PC-3 (cell line): Measurements from ENCODE around the gene ATP11C. TPM values are rescaled to one million over a fixed set of nuclear protein-coding genes. Genes with fewer than 3 reads are reported as not detected.

Experiments
- ATAC-seq: fragments of 200-7000 bp; cut with Tn5 transposase; 2 replicates; pipeline ENCODE4 v1.9.1; 2020; ENCODE audit warnings: mild to moderate bottlenecking, moderate library complexity
- BruUV-seq: library from RNA; stranded (reverse); fragments of 400-500 nt; replicated peaks from 2 replicates; lab custom pipeline; 2021; lab: Mats Ljungman, UMichigan
- CTCF ChIA-PET: fragments of 300-600 bp; sonication (Branson Sonifier 250); formaldehyde crosslinking; loops from one replicate; lab custom pipeline; 2022; ENCODE audit warnings: antibody characterized with exemption; lab: Charles Lee
- POLR2A ChIA-PET: fragments of 300-600 bp; sonication (Branson Sonifier 250); formaldehyde crosslinking; loops from one replicate; lab custom pipeline; 2022; ENCODE audit warnings: antibody characterized with exemption; ENCODE audit not compliant: unreplicated experiment; lab: Charles Lee
- DNase-seq: peaks from one replicate; pipeline ENCODE4 v3.0.0-alpha.2; 2015
- H2AFZ ChIP-seq: fragments of 300-600 bp; sonication (generic); 2 replicates; pipeline ENCODE4 v1.6.0; 2016; ENCODE audit warnings: antibody characterized with exemption, low read length
- H3F3A ChIP-seq: fragments of 300-600 bp; sonication (generic); one replicate; pipeline ENCODE4 v1.6.0; 2017; ENCODE audit warnings: antibody characterized with exemption, low read length, control low read depth, mild to moderate bottlenecking; ENCODE audit not compliant: unreplicated experiment
- H3K27ac ChIP-seq: fragments of 300-600 bp; sonication (generic); 2 replicates; pipeline ENCODE4 v1.5.1; 2016; ENCODE audit warnings: mild to moderate bottlenecking, low read length
- H3K27me3 ChIP-seq: fragments of 300-600 bp; sonication (generic); 2 replicates; pipeline ENCODE4 v1.6.1; 2016; ENCODE audit warnings: low read length, mixed read lengths
- H3K36me3 ChIP-seq: fragments of 300-600 bp; sonication (generic); 2 replicates; pipeline ENCODE4 v1.6.1; 2016; ENCODE audit warnings: low read depth, mixed run types, low read length, mixed read lengths
- H3K4me1 ChIP-seq: fragments of 300-600 bp; sonication (generic); 2 replicates; pipeline ENCODE4 v1.5.1; 2016; ENCODE audit warnings: low read length; ENCODE audit not compliant: insufficient read depth
- H3K4me2 ChIP-seq: fragments of 300-600 bp; sonication (generic); 2 replicates; pipeline ENCODE4 v1.6.0; 2016; ENCODE audit warnings: low read length
- H3K4me3 ChIP-seq: fragments of 300-600 bp; sonication (generic); 2 replicates; pipeline ENCODE4 v1.5.1; 2016; ENCODE audit warnings: mild to moderate bottlenecking, low read length, mixed read lengths
- H3K79me2 ChIP-seq: fragments of 300-600 bp; sonication (generic); 2 replicates; pipeline ENCODE4 v1.6.1; 2017; ENCODE audit warnings: low read length, mixed read lengths
- H3K9ac ChIP-seq: fragments of 300-600 bp; sonication (generic); 2 replicates; pipeline ENCODE4 v1.6.0; 2016; ENCODE audit warnings: mild to moderate bottlenecking, low read length
- H3K9me2 ChIP-seq: fragments of 300-600 bp; sonication (generic); replicated peaks from 2 replicates; pipeline ENCODE4 v1.6.1; 2016; ENCODE audit warnings: mixed run types, low read length, mixed read lengths
- H3K9me3 ChIP-seq: fragments of 300-600 bp; sonication (generic); 2 replicates; pipeline ENCODE4 v1.6.1; 2016; ENCODE audit warnings: low read length, mixed read lengths
- H4K20me1 ChIP-seq: fragments of 300-600 bp; sonication (generic); 2 replicates; pipeline ENCODE4 v1.6.1; 2016; ENCODE audit warnings: low read length, mixed read lengths
- EZH2 ChIP-seq: fragments of 300-600 bp; sonication (generic); IDR thresholded peaks from one replicate; pipeline ENCODE4 v1.6.1; 2017; ENCODE audit warnings: antibody characterized with exemption, mild to moderate bottlenecking, low read length; ENCODE audit not compliant: unreplicated experiment
- EZH2phosphoT487 ChIP-seq: fragments of 300-600 bp; sonication (generic); IDR thresholded peaks from 2 replicates; pipeline ENCODE4 v1.6.1; 2018; ENCODE audit warnings: mild to moderate bottlenecking, antibody characterized with exemption, low read length, borderline replicate concordance
- intact Hi-C: fragments of 100-400 bp; cut with micrococcal nuclease; formaldehyde crosslinking; loops from 2 replicates; pipeline ENCODE4 v1.9.0; 2023
- total RNA-seq: library from RNA; depleted of rRNA; stranded (reverse); fragments of >200 nt; gene quantifications from 2 replicates; pipeline ENCODE4 v1.2.3, GENCODE V29; 2014
- TF ChIP-seq, protein P1 (sequence below): fragments of 300-600 bp; sonication (generic); conservative IDR thresholded peaks from 2 replicates; pipeline ENCODE4 v1.5.1; 2017; ENCODE audit warnings: antibody characterized with exemption, low read depth, mild to moderate bottlenecking, low read length

The ATP11C gene
- total RNA-seq, 1 experiment from 2014 or later = 25.8 TPM

DNA sequence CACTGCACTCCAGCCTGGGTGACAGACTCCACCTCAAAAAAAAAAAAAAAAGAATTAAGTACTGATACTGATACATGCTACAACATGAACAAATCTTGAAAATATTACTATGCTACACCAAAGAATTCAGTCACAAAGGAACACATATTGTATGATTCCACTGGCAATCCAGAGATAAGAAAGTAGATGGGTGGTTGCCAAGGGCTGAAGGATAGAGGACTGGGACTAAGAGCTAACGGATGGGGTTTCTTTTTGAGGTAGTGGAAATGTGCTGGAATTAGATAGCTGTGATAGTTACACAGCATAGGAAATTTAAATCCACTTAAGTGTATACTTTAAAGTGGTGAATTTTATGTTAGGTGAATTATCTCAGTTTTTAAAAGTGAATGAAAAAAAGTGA lies 12.5 kb downstream of the ATP11C start:
- ATAC-seq = no peak

DNA sequence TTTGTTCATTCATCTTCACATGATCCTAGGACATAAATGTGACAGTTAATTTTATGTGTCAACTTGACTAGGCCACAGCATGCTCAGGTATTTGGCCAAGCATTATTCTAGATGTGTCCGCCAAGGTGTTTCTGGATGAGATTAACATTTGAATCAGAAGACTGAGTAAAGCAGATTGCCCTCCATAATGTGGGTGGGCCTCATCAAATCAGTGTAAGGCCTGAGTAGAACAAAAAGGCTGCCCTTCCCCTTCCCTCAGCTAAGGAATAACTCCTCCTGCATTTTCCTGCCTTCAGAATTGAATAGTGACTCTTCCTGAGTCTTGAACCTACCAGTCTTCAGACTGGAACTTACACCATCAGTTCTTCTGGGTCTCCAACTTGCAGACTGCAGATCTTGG lies 18.4 kb downstream of the ATP11C start:
- no TSS peak for BruUV-seq

More for the DNA sequence above, 12.5 kb downstream of the ATP11C start:
- intact Hi-C loops = no loop called here
- POLR2A ChIA-PET = no interaction called here
- no peak for TF ChIP-seq EZH2
- TF ChIP-seq, protein P1, sequence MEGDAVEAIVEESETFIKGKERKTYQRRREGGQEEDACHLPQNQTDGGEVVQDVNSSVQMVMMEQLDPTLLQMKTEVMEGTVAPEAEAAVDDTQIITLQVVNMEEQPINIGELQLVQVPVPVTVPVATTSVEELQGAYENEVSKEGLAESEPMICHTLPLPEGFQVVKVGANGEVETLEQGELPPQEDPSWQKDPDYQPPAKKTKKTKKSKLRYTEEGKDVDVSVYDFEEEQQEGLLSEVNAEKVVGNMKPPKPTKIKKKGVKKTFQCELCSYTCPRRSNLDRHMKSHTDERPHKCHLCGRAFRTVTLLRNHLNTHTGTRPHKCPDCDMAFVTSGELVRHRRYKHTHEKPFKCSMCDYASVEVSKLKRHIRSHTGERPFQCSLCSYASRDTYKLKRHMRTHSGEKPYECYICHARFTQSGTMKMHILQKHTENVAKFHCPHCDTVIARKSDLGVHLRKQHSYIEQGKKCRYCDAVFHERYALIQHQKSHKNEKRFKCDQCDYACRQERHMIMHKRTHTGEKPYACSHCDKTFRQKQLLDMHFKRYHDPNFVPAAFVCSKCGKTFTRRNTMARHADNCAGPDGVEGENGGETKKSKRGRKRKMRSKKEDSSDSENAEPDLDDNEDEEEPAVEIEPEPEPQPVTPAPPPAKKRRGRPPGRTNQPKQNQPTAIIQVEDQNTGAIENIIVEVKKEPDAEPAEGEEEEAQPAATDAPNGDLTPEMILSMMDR = no peak
- no peak for TF ChIP-seq EZH2phosphoT487
- CTCF ChIA-PET = no interaction called here
- no peak for DNase-seq
- Histone ChIP-seq H3K36me3 (no peaks in the 10 kb centered on the region), H2AFZ (no peak overlapping the region), H3K9me3 (no peaks in the 10 kb centered on the region), H3K4me3 (no peak overlapping the region), H3K27me3 (no peaks in the 10 kb centered on the region), H3F3A (no peaks in the 10 kb centered on the region), H3K9me2 (no peaks in the 10 kb centered on the region), H3K27ac (no peak overlapping the region), H3K79me2 (peaks cover 21% of the 10 kb centered on the region; the same call in 1 of the 2 replicates), H4K20me1 (no peaks in the 10 kb centered on the region), H3K4me2 (no peak overlapping the region), H3K4me1 (no peaks in the 10 kb centered on the region), H3K9ac (no peak overlapping the region)
- no TSS peak for BruUV-seq

DNA sequence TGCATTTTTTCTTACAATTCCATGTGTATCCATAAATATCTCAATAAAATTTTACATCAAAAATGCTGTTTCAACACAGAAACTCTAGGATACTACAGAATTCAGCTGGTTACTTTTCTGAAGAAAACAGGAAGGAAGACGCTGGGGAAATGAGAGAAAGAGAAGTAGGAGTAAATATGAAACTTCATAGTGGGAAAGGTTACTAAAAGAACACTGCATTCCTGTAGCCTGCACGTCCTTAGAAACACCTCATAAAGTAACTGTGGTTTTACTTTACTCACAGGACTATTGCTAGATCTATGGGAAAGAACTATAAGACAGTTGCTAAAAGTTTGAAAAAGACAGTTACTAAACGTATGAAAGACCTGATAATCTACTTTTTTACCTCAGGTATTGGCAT lies 23.1 kb downstream of the ATP11C start:
- no peak overlapping the region for H3K9ac ChIP-seq
- no peaks in the 10 kb centered on the region for H3K36me3 ChIP-seq
- no peaks in the 10 kb centered on the region for H4K20me1 ChIP-seq
- ChIA-PET POLR2A (no interaction called here), CTCF (no interaction called here)
- BruUV-seq = no TSS peak
- no peaks in the 10 kb centered on the region for H3K4me1 ChIP-seq
- TF ChIP-seq, protein P1 = no peak
- TF ChIP-seq EZH2 (no peak), EZH2phosphoT487 (no peak)
- no peaks in the 10 kb centered on the region for H3K79me2 ChIP-seq
- no peaks in the 10 kb centered on the region for H3F3A ChIP-seq
- H3K27ac ChIP-seq = no peak overlapping the region
- H3K9me3 ChIP-seq = no peaks in the 10 kb centered on the region
- H3K4me2 ChIP-seq = no peak overlapping the region
- H3K9me2 ChIP-seq = no peaks in the 10 kb centered on the region
- H2AFZ ChIP-seq = no peak overlapping the region
- no peaks in the 10 kb centered on the region for H3K27me3 ChIP-seq
- DNase-seq = no peak
- intact Hi-C loops = no loop called here
- H3K4me3 ChIP-seq = no peak overlapping the region
- ATAC-seq = no peak

More for the DNA sequence above, 18.4 kb downstream of the ATP11C start:
- ATAC-seq (no peak), DNase-seq (no peak)
- H4K20me1 ChIP-seq = no peaks in the 10 kb centered on the region
- no peaks in the 10 kb centered on the region for H3K79me2 ChIP-seq
- no peaks in the 10 kb centered on the region for H3K9me2 ChIP-seq
- intact Hi-C loops = no loop called here
- H3K4me2 ChIP-seq = no peak overlapping the region
- H3K4me3 ChIP-seq = no peak overlapping the region
- H3K27ac ChIP-seq = no peak overlapping the region
- ChIA-PET POLR2A (no interaction called here), CTCF (no interaction called here)
- TF ChIP-seq EZH2 (no peak), EZH2phosphoT487 (no peak)
- TF ChIP-seq, protein P1 = no peak
- H3K9ac ChIP-seq = no peak overlapping the region
- no peaks in the 10 kb centered on the region for H3K4me1 ChIP-seq
- no peaks in the 10 kb centered on the region for H3K27me3 ChIP-seq
- no peak overlapping the region for H2AFZ ChIP-seq
- no peaks in the 10 kb centered on the region for H3F3A ChIP-seq
- H3K36me3 ChIP-seq = no peaks in the 10 kb centered on the region
- H3K9me3 ChIP-seq = no peaks in the 10 kb centered on the region
